Measurements from ENCODE around the gene MGAT5B. TPM values are rescaled to one million over a fixed set of nuclear protein-coding genes. Genes with fewer than 3 reads are reported as not detected.

The MGAT5B gene
- total RNA-seq, 1 donor from 2014 or later, result 5.1 TPM

DNA sequence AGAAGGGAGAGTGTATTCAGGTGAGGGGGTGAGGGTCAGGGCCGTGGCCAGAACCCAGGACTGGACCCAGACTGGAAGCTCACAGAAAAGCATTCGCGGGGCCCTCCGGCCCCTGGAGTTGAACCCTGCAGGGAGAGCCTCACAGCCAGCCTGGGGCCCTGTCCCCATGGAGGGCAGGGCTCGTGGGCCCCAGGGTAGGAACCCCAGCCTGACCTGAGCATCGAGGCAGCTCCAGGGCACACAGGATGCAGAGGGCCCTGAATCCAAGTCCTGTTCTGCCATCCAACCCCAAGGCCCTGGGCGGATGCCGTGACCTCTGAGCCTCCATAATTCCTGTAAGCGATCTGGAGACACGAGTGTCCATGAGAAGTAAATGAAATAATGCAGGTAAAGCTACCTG lies 79.1 kb downstream of the MGAT5B start:
- Histone ChIP-seq H3K36me3 (ENCODE audit: control insufficient read depth, insufficient read depth, low read length) (no peaks in the 10 kb centered on the region), H3K4me3 (ENCODE audit: low read depth, low read length) (no peak overlapping the region), H3K27me3 (ENCODE audit: control insufficient read depth, insufficient read depth, low read length) (peaks cover 9% of the 10 kb centered on the region)
- TF ChIP-seq, protein P1, sequence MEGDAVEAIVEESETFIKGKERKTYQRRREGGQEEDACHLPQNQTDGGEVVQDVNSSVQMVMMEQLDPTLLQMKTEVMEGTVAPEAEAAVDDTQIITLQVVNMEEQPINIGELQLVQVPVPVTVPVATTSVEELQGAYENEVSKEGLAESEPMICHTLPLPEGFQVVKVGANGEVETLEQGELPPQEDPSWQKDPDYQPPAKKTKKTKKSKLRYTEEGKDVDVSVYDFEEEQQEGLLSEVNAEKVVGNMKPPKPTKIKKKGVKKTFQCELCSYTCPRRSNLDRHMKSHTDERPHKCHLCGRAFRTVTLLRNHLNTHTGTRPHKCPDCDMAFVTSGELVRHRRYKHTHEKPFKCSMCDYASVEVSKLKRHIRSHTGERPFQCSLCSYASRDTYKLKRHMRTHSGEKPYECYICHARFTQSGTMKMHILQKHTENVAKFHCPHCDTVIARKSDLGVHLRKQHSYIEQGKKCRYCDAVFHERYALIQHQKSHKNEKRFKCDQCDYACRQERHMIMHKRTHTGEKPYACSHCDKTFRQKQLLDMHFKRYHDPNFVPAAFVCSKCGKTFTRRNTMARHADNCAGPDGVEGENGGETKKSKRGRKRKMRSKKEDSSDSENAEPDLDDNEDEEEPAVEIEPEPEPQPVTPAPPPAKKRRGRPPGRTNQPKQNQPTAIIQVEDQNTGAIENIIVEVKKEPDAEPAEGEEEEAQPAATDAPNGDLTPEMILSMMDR (IDR thresholded peaks at IDR 0.05; ENCODE audit: insufficient read depth, low read length, poor library complexity, severe bottlenecking), result no peak
- DNase-seq (ENCODE audit: low read depth), result no peak

DNA sequence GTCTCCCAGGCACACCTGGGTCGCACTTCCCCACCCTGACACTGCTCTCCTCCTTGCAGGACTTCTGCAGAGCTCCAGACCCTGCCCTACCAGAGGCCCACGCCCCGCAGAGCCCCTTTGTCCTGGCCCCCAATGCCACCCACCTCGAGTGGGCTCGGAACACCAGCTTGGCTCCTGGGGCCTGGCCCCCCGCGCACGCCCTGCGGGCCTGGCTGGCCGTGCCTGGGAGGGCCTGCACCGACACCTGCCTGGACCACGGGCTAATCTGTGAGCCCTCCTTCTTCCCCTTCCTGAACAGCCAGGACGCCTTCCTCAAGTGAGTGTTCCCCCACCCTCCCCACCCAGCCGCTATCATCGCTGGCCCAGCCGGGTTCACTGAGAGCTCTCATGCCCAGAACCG lies 79.6 kb downstream of the MGAT5B start:
- Histone ChIP-seq H3K4me3 (ENCODE audit: low read depth, low read length) (no peak overlapping the region), H3K36me3 (ENCODE audit: control insufficient read depth, insufficient read depth, low read length) (no peaks in the 10 kb centered on the region), H3K27me3 (ENCODE audit: control insufficient read depth, insufficient read depth, low read length) (peaks cover 9% of the 10 kb centered on the region)
- TF ChIP-seq, protein P1 (IDR thresholded peaks at IDR 0.05; ENCODE audit: insufficient read depth, low read length, poor library complexity, severe bottlenecking), result no peak
- DNase-seq (ENCODE audit: low read depth), result no peak

DNA sequence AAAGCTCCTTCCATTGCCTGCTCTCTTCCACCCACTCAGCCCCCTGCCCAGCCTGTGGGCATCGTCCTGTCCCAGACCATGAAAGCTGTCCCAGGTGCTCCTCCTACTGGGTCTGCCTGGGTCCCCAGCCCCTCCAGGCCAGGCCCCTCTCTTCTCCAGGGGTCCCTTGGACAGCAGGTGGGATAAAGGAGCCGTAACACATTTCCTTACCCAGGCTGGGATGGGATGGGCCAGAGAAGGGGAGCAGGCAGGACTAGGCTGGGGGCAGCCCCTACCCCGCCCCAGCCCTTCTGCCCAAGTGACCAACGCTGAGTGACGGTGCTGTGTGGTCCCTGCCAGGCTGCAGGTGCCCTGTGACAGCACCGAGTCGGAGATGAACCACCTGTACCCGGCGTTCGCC lies 80.1 kb downstream of the MGAT5B start:
- H3K4me3 ChIP-seq (ENCODE audit: low read depth, low read length), result no peak overlapping the region
- TF ChIP-seq, protein P1 (IDR thresholded peaks at IDR 0.05; ENCODE audit: insufficient read depth, low read length, poor library complexity, severe bottlenecking), result no peak
- DNase-seq (ENCODE audit: low read depth), result no peak
- peaks cover 9% of the 10 kb centered on the region for H3K27me3 ChIP-seq (ENCODE audit: control insufficient read depth, insufficient read depth, low read length)
- H3K36me3 ChIP-seq (ENCODE audit: control insufficient read depth, insufficient read depth, low read length), result no peaks in the 10 kb centered on the region

DNA sequence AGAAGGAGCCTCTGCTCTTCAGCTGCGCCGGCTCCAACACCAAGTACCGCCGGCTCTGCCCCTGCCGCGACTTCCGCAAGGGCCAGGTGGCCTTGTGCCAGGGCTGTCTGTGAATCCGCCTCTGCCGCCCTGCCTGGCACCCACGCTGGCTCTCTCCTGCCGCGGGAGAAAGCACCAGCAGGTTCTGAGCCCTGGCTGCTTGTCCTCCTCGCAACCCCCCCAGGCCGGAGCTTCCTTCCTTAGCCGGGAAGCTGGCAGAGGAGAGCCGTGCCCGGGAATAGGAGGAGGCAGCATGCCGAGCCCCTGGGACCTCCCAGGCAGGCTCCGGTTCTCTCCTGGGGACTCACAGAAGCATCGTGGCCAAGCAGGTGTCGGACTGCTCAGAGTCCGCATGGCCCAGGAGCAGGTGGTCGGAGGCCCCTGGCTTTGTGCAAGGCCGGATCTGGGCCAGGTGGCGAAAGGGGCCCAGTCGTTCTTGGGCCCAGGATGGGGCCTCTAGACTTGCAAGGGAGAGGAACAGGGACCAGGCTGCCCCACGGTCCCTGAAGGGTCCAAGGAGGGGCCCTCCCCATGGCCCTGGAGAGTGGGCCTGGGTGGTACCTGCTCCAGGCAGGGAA lies 80.6 kb downstream of the MGAT5B start:
- no peak overlapping the region for H3K4me3 ChIP-seq (ENCODE audit: low read depth, low read length)
- TF ChIP-seq, protein P1 (IDR thresholded peaks at IDR 0.05; ENCODE audit: insufficient read depth, low read length, poor library complexity, severe bottlenecking), result no peak
- DNase-seq (ENCODE audit: low read depth), result no peak
- H3K27me3 ChIP-seq (ENCODE audit: control insufficient read depth, insufficient read depth, low read length), result peaks cover 7% of the 10 kb centered on the region
- H3K36me3 ChIP-seq (ENCODE audit: control insufficient read depth, insufficient read depth, low read length), result no peaks in the 10 kb centered on the region

DNA sequence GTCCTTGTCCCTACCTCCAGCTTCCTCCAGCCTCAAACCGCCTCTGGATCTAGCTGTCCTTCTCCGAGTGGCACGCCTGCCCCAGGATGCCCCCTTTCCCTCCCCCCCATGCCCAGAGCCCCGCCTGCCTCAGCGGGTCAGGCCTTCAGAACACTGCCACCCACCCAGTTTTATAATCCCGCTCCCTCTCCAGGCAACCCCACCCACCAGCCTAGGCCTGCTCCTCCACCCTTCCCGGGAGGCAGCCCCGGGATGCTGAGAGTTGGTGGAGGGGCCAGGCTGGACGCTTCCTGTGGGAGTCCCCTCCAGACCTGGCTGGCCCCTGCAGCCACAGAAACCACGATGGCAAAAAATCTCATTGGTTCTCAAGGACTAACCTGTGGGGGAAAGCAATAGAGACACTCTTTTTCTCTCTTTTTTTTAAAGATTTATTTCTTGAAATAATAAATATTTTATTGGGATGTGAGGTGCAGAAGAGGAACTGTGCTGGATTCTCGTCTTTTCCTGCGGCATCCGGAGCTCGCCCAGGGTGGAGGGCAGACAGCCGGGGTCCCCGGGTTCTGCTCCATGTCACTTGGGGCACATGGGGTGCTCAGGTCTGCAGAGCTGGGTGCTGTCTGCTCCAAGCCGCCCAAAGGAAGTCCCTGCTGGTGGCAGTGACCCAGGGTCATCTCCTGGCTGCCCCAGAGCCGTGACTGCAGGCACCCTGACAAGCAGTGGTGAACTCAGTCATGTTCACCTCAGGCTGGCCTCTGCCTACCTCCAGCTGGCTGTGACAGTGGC lies 81.9 kb downstream of the MGAT5B start:
- TF ChIP-seq, protein P1 (IDR thresholded peaks at IDR 0.05; ENCODE audit: insufficient read depth, low read length, poor library complexity, severe bottlenecking), result no peak
- no peak for DNase-seq (ENCODE audit: low read depth)
- H3K27me3 ChIP-seq (ENCODE audit: control insufficient read depth, insufficient read depth, low read length), result no peaks in the 10 kb centered on the region
- H3K36me3 ChIP-seq (ENCODE audit: control insufficient read depth, insufficient read depth, low read length), result no peaks in the 10 kb centered on the region
- H3K4me3 ChIP-seq (ENCODE audit: low read depth, low read length), result no peak overlapping the region

All from kidney epithelial cell (primary cell).